ENCODE measurements around the gene ATXN3L.

DNA sequence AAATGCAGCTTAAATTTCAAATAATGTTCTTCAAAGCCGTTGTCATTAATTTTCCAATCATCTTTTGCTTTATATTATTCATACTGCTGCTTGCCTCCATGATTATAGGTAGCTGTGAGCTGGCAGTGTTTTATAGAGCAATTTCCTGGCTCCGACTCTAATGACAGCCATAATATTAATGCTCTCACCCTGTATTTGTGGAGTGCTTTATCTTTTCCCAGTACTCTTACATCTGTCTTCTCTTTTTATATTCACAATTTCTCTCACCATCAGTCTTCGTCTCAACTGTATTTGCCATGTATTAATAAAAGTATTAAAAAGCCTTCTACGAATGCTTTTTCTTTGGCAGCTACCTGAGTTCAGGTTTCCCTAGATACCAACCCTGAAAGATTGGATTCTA lies 21.0 kb downstream of the ATXN3L start:
- TF ChIP-seq SIN3A (IDR thresholded peaks at IDR 0.05; ENCODE audit: borderline replicate concordance, low read depth, low read length) (no peak), TEAD4 (IDR thresholded peaks at IDR 0.05; ENCODE audit: borderline replicate concordance, insufficient read depth) (no peak), JUND (IDR thresholded peaks at IDR 0.05) (no peak), GABPA (IDR thresholded peaks at IDR 0.05; ENCODE audit: low read depth) (no peak), YY1 (IDR thresholded peaks at IDR 0.05; ENCODE audit: low read depth) (no peak), FOXJ3 (CRISPR knock-in tag; IDR thresholded peaks at IDR 0.05) (no peak), RAD21 (IDR thresholded peaks at IDR 0.05; ENCODE audit: low read length) (no peak)
- TF ChIP-seq, protein P1, sequence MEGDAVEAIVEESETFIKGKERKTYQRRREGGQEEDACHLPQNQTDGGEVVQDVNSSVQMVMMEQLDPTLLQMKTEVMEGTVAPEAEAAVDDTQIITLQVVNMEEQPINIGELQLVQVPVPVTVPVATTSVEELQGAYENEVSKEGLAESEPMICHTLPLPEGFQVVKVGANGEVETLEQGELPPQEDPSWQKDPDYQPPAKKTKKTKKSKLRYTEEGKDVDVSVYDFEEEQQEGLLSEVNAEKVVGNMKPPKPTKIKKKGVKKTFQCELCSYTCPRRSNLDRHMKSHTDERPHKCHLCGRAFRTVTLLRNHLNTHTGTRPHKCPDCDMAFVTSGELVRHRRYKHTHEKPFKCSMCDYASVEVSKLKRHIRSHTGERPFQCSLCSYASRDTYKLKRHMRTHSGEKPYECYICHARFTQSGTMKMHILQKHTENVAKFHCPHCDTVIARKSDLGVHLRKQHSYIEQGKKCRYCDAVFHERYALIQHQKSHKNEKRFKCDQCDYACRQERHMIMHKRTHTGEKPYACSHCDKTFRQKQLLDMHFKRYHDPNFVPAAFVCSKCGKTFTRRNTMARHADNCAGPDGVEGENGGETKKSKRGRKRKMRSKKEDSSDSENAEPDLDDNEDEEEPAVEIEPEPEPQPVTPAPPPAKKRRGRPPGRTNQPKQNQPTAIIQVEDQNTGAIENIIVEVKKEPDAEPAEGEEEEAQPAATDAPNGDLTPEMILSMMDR (IDR thresholded peaks at IDR 0.05) = no peak
- TF ChIP-seq, protein P2, sequence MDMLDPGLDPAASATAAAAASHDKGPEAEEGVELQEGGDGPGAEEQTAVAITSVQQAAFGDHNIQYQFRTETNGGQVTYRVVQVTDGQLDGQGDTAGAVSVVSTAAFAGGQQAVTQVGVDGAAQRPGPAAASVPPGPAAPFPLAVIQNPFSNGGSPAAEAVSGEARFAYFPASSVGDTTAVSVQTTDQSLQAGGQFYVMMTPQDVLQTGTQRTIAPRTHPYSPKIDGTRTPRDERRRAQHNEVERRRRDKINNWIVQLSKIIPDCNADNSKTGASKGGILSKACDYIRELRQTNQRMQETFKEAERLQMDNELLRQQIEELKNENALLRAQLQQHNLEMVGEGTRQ (IDR thresholded peaks at IDR 0.05; ENCODE audit: borderline replicate concordance, low read depth, low read length) = no peak
- TF ChIP-seq, protein P3, sequence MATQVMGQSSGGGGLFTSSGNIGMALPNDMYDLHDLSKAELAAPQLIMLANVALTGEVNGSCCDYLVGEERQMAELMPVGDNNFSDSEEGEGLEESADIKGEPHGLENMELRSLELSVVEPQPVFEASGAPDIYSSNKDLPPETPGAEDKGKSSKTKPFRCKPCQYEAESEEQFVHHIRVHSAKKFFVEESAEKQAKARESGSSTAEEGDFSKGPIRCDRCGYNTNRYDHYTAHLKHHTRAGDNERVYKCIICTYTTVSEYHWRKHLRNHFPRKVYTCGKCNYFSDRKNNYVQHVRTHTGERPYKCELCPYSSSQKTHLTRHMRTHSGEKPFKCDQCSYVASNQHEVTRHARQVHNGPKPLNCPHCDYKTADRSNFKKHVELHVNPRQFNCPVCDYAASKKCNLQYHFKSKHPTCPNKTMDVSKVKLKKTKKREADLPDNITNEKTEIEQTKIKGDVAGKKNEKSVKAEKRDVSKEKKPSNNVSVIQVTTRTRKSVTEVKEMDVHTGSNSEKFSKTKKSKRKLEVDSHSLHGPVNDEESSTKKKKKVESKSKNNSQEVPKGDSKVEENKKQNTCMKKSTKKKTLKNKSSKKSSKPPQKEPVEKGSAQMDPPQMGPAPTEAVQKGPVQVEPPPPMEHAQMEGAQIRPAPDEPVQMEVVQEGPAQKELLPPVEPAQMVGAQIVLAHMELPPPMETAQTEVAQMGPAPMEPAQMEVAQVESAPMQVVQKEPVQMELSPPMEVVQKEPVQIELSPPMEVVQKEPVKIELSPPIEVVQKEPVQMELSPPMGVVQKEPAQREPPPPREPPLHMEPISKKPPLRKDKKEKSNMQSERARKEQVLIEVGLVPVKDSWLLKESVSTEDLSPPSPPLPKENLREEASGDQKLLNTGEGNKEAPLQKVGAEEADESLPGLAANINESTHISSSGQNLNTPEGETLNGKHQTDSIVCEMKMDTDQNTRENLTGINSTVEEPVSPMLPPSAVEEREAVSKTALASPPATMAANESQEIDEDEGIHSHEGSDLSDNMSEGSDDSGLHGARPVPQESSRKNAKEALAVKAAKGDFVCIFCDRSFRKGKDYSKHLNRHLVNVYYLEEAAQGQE (IDR thresholded peaks at IDR 0.05; ENCODE audit: low read depth, low read length) = no peak

All from SK-N-SH (cell line).